Astrocyte of the cerebellum (primary cell): ENCODE measurements around the gene GAD1.

Experiments
- DNase-seq: peaks from one replicate; pipeline ENCODE4 v3.0.0-alpha.2; 2011; ENCODE audit warnings: low read depth
- H3K4me3 ChIP-seq: 2 replicates; pipeline ENCODE4 v1.5.1; 2011; ENCODE audit warnings: mild to moderate bottlenecking, low read depth, low read length, moderate library complexity
- CTCF ChIP-seq: IDR thresholded peaks from 2 replicates; pipeline ENCODE4 v1.5.1; 2012; ENCODE audit warnings: low read length, low read depth, moderate library complexity, mild to moderate bottlenecking; ENCODE audit errors: missing control alignments
- in situ Hi-C: cut with HindIII; loops from 2 replicates; pipeline ENCODE4 v1.10.0; 2017; ENCODE audit warnings: low sequenced_read_pairs

The GAD1 gene

GRCh38 chr2:170778900-170779299 lies 37.8 kb upstream of the GAD1 start:
- in situ Hi-C loops: no loop called here
- no peak for TF ChIP-seq CTCF
- DNase-seq: no peak
- H3K4me3 ChIP-seq: no peak overlapping the region

- no peak for DNase-seq
- no peak for TF ChIP-seq CTCF
- no peak overlapping the region for H3K4me3 ChIP-seq
- in situ Hi-C loops: no loop called here
These were observed 37.4 kb upstream of the GAD1 start for GRCh38 chr2:170779304-170779703.

GRCh38 chr2:170782673-170783072 lies 34.0 kb upstream of the GAD1 start:
- in situ Hi-C loops: loop anchor here (10.0 kb wide), 1 partner anchor 48 kb away; no protein-coding TSS in a partner anchor
- no peak for DNase-seq

GRCh38 chr2:170783549-170783948 lies 33.1 kb upstream of the GAD1 start:
- H3K4me3 ChIP-seq: no peak overlapping the region
- no peak for DNase-seq
- in situ Hi-C loops: loop anchor here (10.0 kb wide), 1 partner anchor 49 kb away; no protein-coding TSS in a partner anchor
- TF ChIP-seq CTCF: no peak

More at GRCh38 chr2:170782673-170783072, 34.0 kb upstream of the GAD1 start:
- no peak for TF ChIP-seq CTCF
- H3K4me3 ChIP-seq: no peak overlapping the region

- no peak for TF ChIP-seq CTCF
- DNase-seq: no peak
- in situ Hi-C loops: loop anchor here (5.0 kb wide), 1 partner anchor 557 kb away; no protein-coding TSS in a partner anchor
- no peak overlapping the region for H3K4me3 ChIP-seq
These were observed 17.7 kb upstream of the GAD1 start for GRCh38 chr2:170798996-170799395.

GRCh38 chr2:170806548-170806947 lies 10.1 kb upstream of the GAD1 start:
- no peak overlapping the region for H3K4me3 ChIP-seq
- in situ Hi-C loops: loop anchor here (25.0 kb wide), 1 partner anchor 394 kb away; no protein-coding TSS in a partner anchor

More at GRCh38 chr2:170806548-170806947, 10.1 kb upstream of the GAD1 start:
- no peak for TF ChIP-seq CTCF
- no peak for DNase-seq
